Hematopoietic multipotent progenitor cell treated with erythropoietin and hydrocortisone succinate and interleukin-3 and kit ligand, for 4 days (in vitro differentiated cells): Measurements from ENCODE around the gene C4orf33.

Source experiments
- DNase-seq: peaks from one replicate; pipeline ENCODE4 v3.0.0-alpha.2; 2015

The C4orf33 gene

GRCh38 chr4:129131343-129131742 is 35.4 kb downstream of the C4orf33 start:
- no peak for DNase-seq

GRCh38 chr4:129136433-129136832 is 40.5 kb downstream of the C4orf33 start:
- no peak for DNase-seq

- DNase-seq = no peak
These were observed 43.0 kb downstream of the C4orf33 start for GRCh38 chr4:129138810-129139496.

GRCh38 chr4:129140521-129140920 is 44.6 kb downstream of the C4orf33 start:
- DNase-seq = peak; percentile 6

- no peak for DNase-seq
These were observed 47.4 kb downstream of the C4orf33 start for GRCh38 chr4:129143359-129143758.

GRCh38 chr4:129144755-129145206 is 48.8 kb downstream of the C4orf33 start:
- DNase-seq = no peak

GRCh38 chr4:129145222-129145730 is 49.3 kb downstream of the C4orf33 start:
- DNase-seq = no peak

GRCh38 chr4:129146639-129147038 is 50.7 kb downstream of the C4orf33 start:
- DNase-seq = no peak

- DNase-seq = no peak
These were observed 52.9 kb downstream of the C4orf33 start for GRCh38 chr4:129148892-129149291.

GRCh38 chr4:129149906-129150305 is 54.0 kb downstream of the C4orf33 start:
- DNase-seq = no peak

- no peak for DNase-seq
These were observed 56.4 kb downstream of the C4orf33 start for GRCh38 chr4:129152350-129152749.

GRCh38 chr4:129153700-129154099 is 57.7 kb downstream of the C4orf33 start:
- DNase-seq = no peak

GRCh38 chr4:129162450-129162849 is 66.5 kb downstream of the C4orf33 start:
- no peak for DNase-seq

GRCh38 chr4:129163427-129163826 is 67.5 kb downstream of the C4orf33 start:
- no peak for DNase-seq

GRCh38 chr4:129164243-129164642 is 68.3 kb downstream of the C4orf33 start:
- DNase-seq = no peak
